Ureter (tissue), 1 donor: ENCODE data around the gene CDK5RAP3. TPM values are rescaled to one million over a fixed set of nuclear protein-coding genes. Genes with fewer than 3 reads are reported as not detected.
"Not testable (repeated sequence)": the region's sequence is repeated elsewhere in the genome, so short reads cannot be mapped to it uniquely, and the experiment has no call there.

Experiments
- DNase-seq: peaks from one replicate; pipeline ENCODE4 v3.0.0-alpha.2; 2020; ENCODE audit warnings: low spot score
- total RNA-seq: library from RNA; stranded (reverse); gene quantifications from one replicate; pipeline ENCODE4 v1.2.4, GENCODE V29; 2023
- donor health status: DM: yes; HTN: yes; CAD: no.

CDK5RAP3 gene, protein sequence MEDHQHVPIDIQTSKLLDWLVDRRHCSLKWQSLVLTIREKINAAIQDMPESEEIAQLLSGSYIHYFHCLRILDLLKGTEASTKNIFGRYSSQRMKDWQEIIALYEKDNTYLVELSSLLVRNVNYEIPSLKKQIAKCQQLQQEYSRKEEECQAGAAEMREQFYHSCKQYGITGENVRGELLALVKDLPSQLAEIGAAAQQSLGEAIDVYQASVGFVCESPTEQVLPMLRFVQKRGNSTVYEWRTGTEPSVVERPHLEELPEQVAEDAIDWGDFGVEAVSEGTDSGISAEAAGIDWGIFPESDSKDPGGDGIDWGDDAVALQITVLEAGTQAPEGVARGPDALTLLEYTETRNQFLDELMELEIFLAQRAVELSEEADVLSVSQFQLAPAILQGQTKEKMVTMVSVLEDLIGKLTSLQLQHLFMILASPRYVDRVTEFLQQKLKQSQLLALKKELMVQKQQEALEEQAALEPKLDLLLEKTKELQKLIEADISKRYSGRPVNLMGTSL
- 207 TPM for total RNA-seq

DNA sequence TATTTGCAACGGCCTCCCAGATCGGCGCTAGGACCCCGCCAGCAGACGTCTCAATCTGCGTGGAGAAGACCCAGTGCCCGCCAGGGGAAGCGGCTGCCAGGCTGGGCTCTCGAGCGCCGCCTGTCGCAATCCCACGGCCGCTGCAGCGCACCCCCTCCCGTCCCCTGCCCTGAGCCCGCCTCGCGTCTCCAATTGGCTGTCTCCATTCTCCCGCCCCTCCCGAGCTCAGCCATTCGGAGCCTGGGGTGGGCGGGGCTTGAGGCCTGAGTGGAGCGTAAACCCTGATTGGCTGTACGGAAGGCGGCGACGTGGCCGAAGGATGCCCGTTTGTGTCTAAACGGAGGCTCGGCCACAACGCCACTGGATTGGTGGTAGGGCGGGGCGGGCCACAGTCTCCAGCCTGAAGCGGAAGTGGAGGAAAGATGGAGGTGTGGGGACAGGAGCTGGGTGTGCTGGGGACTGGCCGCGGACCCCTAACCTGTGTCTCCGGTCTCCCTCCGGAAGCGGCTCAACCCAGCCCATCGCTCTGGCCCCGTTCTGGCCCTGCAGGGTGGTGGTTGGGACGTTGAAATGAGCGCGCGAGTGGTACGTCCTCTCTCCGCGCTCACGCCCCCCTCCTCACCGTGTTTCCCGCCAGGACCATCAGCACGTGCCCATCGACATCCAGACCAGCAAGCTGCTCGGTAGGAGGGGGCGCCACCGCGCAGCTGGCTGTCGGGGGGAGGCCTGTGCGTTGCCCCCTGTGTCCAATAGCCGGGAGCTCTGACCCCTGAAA lies at the start of gene CDK5RAP3:
TSS of gene CDK5RAP3 (plus strand) at position 389 of the 775 bp plus-strand sequence. CDS start at position 423, 34 bp downstream.
- peak; percentile 100 for DNase-seq

DNA sequence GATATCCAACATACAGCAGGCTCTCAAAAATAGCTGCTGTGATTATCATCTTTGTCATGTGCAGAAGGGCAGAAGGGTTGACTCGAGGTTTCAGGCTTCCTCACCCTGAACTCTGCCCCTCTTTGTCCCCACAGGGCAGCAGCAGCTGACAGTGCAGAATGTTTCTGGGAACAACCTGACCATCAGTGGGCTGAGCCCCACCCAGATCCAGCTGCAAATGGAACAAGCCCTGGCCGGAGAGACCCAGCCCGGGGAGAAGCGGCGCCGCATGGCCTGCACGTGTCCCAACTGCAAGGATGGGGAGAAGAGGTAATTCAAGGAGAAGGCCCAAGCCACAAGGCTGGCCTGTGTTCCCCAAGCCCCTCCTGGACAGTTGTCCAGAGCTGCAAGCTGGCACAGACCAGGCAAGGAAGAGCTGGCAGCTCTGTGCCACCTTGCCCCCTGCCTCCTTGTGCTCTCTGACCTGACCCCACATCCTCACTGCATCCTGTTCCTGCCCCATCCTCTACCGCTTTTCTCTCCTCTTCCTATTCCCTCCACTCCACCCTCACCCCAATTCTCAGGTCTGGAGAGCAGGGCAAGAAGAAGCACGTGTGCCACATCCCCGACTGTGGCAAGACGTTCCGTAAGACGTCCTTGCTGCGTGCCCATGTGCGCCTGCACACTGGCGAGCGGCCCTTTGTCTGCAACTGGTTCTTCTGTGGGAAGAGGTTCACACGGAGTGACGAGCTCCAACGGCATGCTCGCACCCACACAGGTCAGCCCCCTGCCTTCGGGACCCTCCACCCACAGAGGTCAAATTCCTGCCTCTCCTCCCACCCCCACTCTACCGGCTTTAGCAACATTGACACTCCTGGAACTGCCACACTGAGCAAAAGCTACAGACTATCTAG lies 45.9 kb upstream of the CDK5RAP3 start:
- no peak for DNase-seq

DNA sequence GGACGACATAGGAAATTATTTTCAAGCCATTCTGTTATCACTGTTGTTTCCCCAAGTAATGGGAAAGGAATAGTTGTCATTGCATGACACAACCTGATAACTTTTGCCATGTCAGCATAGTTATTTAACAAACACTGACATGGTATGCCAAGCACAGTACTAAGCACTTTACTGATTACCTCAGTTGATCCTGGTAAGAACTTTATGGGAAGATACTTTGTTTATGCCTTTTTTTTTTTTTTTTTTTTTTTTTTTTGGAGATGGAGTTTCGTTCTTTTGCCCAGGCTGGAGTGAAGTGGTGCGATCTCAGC lies 45.3 kb upstream of the CDK5RAP3 start:
- no peak for DNase-seq

DNA sequence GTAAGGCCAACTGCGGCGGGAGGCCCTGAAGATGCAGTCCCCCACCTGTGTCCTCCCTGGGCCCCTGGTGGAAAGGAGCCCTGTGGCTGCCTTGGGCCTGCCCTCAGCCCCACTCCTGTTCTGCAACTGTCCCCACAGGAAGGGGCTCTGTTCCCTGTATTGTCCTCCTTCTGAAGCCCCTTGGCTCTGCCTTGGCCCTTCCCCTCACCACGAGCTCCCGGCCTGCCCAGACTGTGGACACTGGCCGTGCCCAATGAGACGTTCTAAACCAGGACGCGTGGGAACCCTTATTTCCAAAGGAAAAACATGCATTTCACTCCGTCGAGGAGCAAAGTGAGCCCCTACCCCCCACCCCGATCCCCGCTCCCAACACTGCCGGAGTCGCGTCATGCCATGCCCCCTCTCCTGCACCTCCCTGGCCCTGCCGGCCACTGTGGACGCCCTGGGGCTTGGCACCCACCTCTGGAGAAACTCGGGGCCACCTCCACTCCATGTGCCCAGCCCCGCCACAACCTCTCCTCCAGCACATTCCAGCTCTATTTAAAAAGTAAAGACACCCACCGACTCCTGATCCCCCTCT lies 43.0 kb upstream of the CDK5RAP3 start:
- no peak for DNase-seq

DNA sequence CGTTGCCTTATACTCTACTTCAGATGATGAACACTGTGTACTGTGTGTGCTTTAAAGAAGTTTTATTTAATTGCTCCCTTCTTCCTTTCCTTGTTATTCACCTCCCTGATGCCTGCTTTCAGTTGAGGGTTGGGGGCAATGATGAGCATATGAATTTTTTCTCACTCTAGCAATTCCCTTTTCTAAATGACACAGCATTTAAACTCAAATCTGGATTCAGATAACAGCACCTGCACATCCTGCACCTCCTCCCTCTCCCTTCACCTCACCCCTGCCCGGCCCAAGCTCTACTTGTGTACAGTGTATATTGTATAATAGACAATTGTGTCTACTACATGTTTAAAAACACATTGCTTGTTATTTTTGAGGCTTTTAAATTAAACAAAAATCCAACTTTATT lies 42.5 kb upstream of the CDK5RAP3 start:
- DNase-seq: no peak

DNA sequence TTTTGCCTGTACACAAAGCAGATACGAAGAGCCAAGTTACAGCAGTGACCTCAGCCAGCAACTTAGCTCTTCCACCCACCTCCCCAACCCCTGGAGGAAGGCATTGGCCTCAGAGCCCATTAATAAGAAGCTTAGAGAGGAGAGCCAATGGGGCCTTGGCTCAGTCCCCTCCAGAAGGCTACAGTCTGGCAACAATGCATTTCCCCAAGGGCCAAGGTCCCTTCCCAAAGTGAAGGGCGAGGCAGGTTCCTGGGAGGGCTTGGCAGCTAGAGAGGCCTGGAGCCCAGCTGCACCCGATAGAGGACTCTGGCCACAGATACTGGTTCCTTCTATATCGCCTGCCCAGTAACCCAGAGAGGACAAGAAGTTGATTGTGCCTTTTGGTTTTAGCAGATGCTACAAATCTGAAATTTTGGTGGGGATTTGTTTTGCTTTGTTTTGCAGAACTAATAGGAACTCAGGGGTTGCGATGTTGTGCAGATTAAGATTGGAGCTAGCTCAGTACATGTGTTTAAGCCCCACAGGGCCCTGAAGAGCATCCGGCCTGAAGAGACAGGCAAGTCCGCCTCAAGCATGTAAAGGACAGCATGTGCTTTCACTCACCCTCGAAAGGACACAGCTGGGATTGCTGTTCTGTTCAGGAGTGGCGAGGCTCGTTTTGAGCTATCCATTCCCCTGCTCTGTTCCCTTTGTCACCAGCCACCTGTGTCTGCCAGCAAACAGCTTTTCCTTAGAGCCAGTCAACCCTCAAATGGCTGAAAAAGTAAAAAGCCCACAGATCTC lies 41.5 kb upstream of the CDK5RAP3 start:
- DNase-seq: no peak

DNA sequence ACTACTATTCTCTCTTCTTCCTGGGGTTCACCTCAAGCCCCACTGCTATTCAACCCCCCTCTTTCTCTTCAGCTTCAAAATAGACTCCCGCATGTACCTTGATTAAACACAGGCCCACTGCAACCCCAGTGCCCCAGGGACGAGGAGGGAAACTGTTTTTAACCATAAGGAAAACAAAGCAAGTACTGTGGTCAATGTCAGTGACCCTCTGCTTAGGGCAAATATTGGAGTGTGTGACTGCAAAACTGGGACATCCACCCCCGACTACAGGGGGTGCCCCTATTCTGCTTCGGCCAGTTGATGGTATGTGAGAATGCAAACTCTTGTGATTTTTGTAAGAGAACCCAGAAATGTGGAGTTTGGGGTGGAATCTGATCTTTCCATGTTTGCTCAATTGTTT lies 39.1 kb upstream of the CDK5RAP3 start:
- DNase-seq: no peak

DNA sequence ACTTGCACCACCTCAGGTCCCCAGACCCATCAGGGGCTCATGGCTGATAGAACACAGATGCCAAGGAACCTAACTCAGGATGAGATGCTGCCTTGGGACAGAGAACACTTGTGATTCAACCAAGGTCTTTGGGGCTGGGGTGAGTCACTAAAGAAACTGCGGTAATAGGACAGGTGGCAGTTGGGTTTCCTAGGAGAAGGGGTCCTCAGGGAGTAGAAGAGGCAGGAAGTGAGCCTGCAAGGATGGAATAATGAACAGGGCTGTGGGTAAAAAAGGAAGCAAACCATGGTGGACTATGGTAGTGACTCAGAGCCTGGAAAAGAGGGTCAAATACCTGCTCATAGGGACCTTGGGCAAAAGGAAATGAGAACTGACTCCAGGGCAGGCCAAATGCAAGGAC lies 36.1 kb upstream of the CDK5RAP3 start:
- no peak for DNase-seq

DNA sequence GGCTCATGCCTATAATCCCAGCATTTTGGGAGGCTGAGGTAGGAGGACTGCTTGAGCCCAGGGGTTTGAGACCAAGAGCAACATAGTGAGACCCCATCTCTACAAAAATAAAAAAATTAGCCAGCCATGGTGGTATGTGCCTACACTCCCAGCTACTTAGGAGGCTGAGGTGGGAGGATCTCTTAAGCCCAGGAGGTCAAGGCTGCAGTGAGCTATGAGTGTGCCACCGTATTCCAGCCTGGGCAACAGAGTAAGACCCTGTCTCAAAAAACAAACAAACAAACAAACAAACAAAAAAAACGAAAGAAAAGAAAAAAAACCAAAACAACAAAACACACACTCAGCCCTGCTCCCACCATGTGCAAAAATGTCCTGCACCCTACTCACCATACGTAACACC lies 35.4 kb upstream of the CDK5RAP3 start:
- DNase-seq: not testable (repeated sequence)

DNA sequence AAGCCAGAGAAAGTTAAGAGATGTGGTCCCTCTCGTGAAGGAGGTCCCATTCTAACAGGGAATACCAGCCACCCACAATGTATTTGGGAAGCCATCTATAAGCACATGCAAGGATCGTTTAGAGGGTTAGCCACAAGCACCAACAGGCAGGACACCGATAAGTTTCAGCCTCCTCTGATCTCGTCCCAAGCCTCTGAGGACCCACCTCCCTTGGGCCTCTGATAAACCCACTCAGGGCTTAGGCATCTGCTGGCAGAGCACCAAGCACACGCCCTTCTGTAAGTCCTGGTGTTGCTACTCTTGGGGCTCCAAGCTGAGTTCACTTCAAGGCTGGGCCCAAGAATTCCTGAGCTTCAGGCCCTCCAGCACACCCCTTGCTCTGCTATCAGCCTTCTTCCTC lies 35.0 kb upstream of the CDK5RAP3 start:
- DNase-seq: no peak

DNA sequence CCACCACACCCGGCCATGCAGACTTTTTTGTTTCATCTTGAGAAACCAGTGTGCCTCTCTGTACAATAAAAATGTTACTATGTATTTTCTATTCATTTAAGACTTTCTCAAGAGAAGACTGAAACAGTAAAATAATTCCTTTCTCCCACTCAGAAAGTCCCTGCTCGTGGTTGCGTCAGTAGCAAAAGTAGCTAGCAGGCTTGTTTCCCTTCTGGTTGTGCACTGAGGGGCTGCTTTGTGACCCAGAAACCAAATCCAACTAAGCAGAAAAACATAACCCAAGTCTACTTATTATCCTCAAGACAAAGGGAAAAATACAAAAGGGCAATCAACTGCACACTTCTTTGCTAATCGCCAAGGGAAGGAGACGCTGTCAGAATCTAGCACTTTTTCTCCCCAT lies 33.0 kb upstream of the CDK5RAP3 start:
- DNase-seq: no peak

DNA sequence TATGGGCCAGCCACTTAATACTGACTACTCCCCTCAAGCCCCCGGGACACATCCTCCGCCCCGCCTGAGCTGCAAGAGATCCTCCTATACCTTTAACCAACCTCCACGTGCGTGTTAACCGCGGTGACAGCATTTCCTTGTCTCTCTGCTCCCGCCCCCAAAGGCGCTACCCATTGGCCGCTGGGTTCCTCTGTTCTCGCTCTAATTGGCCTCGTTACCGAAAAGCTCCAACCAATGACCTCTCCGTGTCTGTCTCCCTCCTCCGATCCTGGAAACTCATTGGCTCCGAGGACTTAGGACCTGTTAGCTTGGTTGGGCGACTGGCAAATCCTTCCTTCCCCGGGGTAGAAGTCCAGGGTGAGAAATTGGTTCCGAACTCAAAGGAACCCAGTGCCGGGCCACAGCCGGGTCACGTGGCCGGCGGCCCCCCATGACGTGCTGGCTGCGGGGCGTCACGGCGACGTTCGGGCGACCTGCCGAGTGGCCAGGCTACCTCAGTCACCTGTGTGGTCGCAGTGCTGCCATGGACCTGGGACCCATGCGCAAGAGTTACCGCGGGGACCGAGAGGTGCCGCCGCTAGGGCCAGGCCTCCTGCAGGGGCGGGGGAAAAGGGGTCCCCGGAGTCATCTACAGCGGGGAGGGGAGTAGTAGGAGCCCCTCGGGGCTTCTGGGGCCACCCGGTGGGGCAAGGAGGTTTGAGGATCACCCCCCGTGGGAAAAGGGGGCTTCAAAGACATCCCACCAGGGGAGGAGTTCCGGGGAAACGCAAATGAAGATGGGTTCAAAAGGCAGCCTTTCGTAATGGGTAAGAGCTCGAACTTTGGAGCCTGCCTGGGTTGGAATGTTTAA lies 29.4 kb upstream of the CDK5RAP3 start, which contains the start of gene PNPO:
TSS of gene PNPO (plus strand) at position 326 of the 850 bp plus-strand sequence. CDS start at position 431, 105 bp downstream.
- DNase-seq: peak; percentile 97

DNA sequence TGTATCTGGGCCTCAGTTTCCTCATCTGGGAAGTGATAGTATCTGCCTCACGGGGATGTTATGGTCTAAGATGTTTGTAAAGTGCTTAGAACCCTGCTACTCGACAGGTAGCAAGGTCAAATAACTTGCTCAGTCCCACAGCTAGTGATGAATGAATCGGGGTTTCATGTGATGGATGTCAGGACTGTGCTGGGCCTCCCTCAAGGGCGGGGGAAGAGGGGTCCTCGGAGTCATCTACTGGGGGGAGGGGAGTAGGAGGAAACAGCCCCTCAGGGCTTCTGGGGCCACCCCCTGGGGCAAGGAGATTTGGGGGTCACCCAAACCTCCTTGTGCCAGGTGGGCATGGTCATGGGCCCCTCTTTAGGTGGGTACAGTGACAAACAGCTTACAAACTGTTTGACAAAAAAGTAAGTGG lies 28.8 kb upstream of the CDK5RAP3 start:
- DNase-seq: no peak

DNA sequence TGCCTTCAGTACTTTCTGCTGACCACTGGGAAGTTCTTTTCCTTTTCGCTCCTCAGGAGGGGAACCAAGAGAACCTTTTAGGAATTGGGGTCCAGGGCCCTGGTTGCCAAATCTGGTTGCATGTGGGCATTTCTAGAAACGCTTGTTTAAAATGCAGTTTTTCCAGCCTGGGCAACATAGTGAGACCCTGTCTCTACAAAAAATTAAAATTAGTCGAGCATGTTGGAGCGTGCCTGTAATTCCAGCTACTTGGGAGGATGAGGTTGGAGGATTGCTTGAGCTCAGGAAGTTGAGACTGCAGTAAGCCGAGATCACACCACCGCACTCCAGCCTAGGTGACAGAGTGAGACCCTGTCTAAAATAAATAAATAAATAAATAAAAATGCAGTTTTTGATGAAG lies 28.3 kb upstream of the CDK5RAP3 start:
- no peak for DNase-seq

DNA sequence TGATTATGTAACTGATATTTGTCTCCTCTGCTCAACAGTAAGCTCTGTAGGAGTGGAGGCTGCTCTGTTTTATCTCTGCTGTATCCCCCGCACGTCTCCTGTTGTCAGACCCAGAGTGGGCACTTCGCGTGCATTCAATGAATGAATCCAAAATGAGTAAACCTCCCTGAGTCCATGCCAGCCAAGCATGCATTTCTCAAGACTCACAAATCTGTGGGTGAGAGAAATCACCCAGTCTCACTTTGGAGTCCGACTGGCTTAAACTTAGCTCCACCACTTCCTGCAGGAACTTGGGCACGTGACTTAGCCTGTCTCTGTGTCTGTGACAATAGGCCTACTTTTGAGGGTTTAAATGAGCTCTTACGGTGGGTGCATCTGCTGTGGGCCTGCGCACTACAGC lies 25.8 kb upstream of the CDK5RAP3 start:
- no peak for DNase-seq

DNA sequence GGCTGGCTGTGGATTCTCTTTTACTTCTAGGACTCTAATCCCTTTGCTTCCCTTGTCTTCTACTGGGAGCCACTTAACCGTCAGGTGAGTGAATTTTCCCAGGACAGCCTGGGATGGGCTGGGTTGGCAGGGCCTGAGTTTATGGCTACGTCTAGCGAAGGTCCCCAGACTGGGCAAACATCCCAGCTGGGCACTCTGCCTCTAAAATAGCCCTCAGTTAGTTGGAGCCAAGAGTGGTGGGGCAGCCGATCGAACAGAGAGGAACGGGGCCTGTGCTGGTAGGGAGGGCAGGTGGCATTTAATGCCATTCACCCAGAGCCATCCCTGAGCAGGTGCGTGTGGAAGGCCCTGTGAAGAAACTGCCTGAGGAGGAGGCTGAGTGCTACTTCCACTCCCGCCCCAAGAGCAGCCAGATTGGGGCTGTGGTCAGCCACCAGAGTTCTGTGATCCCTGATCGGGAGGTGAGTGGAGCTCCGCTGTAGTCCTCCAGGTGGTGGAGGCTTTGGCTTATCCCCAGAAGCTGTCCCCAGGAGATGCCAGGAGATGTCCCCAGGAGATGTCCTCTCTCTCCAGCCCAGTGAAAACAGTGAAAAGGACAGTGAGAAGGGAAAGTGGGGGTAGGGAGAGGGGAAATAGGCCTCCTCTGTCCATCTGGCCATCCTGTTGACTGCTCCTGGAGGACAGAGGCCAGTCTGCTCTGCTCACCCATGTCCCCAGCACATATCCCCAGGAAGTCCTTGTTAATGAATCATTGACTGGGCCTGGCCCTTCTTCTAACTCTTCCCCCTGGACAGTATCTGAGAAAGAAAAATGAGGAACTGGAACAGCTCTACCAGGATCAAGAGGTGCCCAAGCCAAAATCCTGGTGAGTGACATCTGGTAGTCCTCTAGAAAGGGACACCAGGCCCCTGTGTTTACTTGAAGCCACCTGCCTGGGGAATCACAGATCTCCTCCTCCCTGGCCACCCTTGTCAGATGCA lies 25.1 kb upstream of the CDK5RAP3 start:
- DNase-seq: no peak

DNA sequence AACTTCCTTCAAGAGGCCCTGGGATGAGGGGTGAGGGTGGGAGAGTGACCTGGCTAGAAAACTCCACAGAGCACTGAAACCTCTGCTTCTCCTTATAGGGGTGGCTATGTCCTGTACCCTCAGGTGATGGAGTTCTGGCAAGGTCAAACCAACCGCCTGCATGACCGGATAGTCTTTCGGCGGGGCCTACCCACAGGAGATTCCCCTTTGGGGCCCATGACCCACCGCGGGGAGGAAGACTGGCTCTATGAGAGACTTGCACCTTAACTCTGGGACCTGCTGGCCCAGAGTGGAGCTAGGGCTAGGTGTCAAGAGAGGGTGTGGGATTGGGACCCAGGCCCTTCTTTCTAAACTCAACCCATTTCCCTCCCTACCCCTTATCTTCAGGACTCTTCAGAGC lies 24.4 kb upstream of the CDK5RAP3 start:
- no peak for DNase-seq

DNA sequence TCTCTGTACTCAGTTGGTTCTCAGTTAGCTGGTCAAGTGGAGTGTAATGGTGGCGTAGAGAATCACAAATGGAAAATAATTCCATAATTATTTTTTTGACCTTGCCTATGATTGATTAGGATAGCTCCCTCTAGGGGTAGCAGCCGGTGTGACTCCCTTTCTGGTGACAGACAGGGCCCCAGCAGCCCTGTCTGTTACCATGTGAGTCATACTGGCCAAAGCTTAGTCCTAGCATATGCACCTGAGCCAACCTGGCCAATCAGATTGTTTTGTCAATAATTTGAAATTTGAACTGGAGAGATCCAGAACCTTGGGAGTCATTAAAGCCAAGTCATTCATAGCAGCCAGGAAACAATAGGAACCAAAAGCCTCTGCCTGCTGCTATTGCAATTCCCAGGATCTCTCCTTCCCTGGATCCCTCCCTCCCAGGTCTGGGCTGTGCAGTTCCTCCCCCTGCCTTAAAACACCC lies 23.9 kb upstream of the CDK5RAP3 start:
- peak; percentile 79 for DNase-seq
